ENCODE measurements around the gene NPIPB2.

GRCh38 chr16:11948819-11949218 is 7.0 kb upstream of the NPIPB2 start:
- TF ChIP-seq POLR2A (IDR thresholded peaks at IDR 0.05; ENCODE audit: low read depth, low read length) (no peak), POLR2AphosphoS5 (IDR thresholded peaks at IDR 0.05; ENCODE audit: low read depth, low read length) (no peak), TAF1 (IDR thresholded peaks at IDR 0.05; ENCODE audit: borderline replicate concordance, low read depth, low read length) (no peak)
